Panc1 (cell line): ENCODE results near the gene FKBP1A. TPM values are rescaled to one million over a fixed set of nuclear protein-coding genes. Genes with fewer than 3 reads are reported as not detected.

Source experiments
- ATAC-seq: fragments of 200-7000 bp; cut with Tn5 transposase; 2 replicates; pipeline ENCODE4 v1.9.1; 2020; ENCODE audit warnings: mild to moderate bottlenecking, moderate library complexity
- BruUV-seq: library from RNA; stranded (reverse); fragments of 400-500 nt; replicated peaks from 2 replicates; lab custom pipeline; 2021; lab: Mats Ljungman, UMichigan
- CTCF ChIA-PET: fragments of 300-600 bp; sonication (Branson Sonifier 250); formaldehyde crosslinking; loops from one replicate; lab custom pipeline; 2022; ENCODE audit warnings: antibody characterized with exemption; lab: Charles Lee
- POLR2A ChIA-PET: fragments of 300-600 bp; sonication (Branson Sonifier 250); formaldehyde crosslinking; loops from one replicate; lab custom pipeline; 2022; ENCODE audit warnings: antibody characterized with exemption; lab: Charles Lee
- DNase-seq: peaks from one replicate; pipeline ENCODE4 v3.0.0-alpha.2; 2010; ENCODE audit warnings: low read depth, low spot score
- H3K27ac ChIP-seq: 2 replicates; pipeline ENCODE4 v1.5.1; 2011; ENCODE audit warnings: mild to moderate bottlenecking, low read length, inconsistent platforms
- H3K27me3 ChIP-seq: fragments of 200-500 bp; sonication (Bioruptor generic); 2 replicates; pipeline ENCODE4 v1.6.0; 2014; ENCODE audit warnings: low read length, inconsistent platforms; ENCODE audit not compliant: control insufficient read depth, insufficient read depth
- H3K36me3 ChIP-seq: fragments of 200-500 bp; sonication (Bioruptor generic); 2 replicates; pipeline ENCODE4 v1.5.1; 2014; ENCODE audit warnings: inconsistent platforms, mild to moderate bottlenecking, low read length, moderate library complexity; ENCODE audit not compliant: control insufficient read depth, insufficient read depth
- H3K4me1 ChIP-seq: 2 replicates; pipeline ENCODE4 v1.5.1; 2011; ENCODE audit warnings: inconsistent platforms, mild to moderate bottlenecking, low read length, moderate library complexity; ENCODE audit not compliant: control insufficient read depth, insufficient read depth
- H3K4me3 ChIP-seq, 2 experiments: 2 replicates each; pipeline ENCODE4 v1.5.1; 2011 to 2012; ENCODE audit warnings: low read depth in 2 of 2, low read length in 2 of 2, mild to moderate bottlenecking in 2 of 2, inconsistent platforms in 1 of 2, moderate library complexity in 1 of 2
- H3K9me3 ChIP-seq: fragments of 200-500 bp; sonication (Bioruptor generic); 2 replicates; pipeline ENCODE4 v1.5.1; 2014; ENCODE audit warnings: low read depth, mild to moderate bottlenecking, inconsistent platforms, low read length, moderate library complexity; ENCODE audit not compliant: control insufficient read depth, insufficient read depth
- CTCF ChIP-seq: fragments of 450-650 bp; IDR thresholded peaks from 2 replicates; pipeline ENCODE4 v1.5.1; 2017; ENCODE audit warnings: mild to moderate bottlenecking
- POLR2AphosphoS5 ChIP-seq: IDR thresholded peaks from 2 replicates; pipeline ENCODE4 v1.6.1; 2012; ENCODE audit warnings: mild to moderate bottlenecking, low read depth, low read length, moderate library complexity
- REST ChIP-seq, 2 experiments: IDR thresholded peaks; 2 replicates each; pipeline ENCODE4 v1.6.1; 2011 to 2012; ENCODE audit warnings: low read depth in 2 of 2, control low read depth in 1 of 2, low read length in 1 of 2, mild to moderate bottlenecking in 1 of 2, moderate library complexity in 1 of 2; ENCODE audit not compliant: insufficient read depth in 1 of 2
- SIN3A ChIP-seq: IDR thresholded peaks from 2 replicates; pipeline ENCODE4 v1.6.1; 2012; ENCODE audit warnings: low read depth, mild to moderate bottlenecking, low read length, moderate library complexity, borderline replicate concordance; ENCODE audit not compliant: insufficient read depth
- TCF7L2 ChIP-seq: IDR thresholded peaks from 2 replicates; pipeline ENCODE4 v1.6.1; 2011; ENCODE audit warnings: mild to moderate bottlenecking, low read depth, low read length, inconsistent platforms
- in situ Hi-C: cut with HindIII; loops from 2 replicates; pipeline ENCODE4 v1.10.0; 2016; ENCODE audit warnings: low sequenced_read_pairs, low pct_unique_long_range_greater_than_20kb
- intact Hi-C: fragments of 100-400 bp; cut with micrococcal nuclease; formaldehyde crosslinking; loops from one replicate; pipeline ENCODE4 v1.10.0; 2022; ENCODE audit not compliant: unreplicated experiment
- total RNA-seq: library from RNA; stranded (reverse); gene quantifications from one replicate; pipeline ENCODE4 v1.2.1, GENCODE V29; 2021; ENCODE audit not compliant: unreplicated experiment

FKBP1A gene
- total RNA-seq, 1 experiment from 2014 or later, result 695 TPM

GRCh38 chr20:1423625-1424106 lies 30.8 kb upstream of the FKBP1A start:
- TF ChIP-seq SIN3A (no peak), CTCF (0 out of 2 replicates have a peak, but pooled peaks have one; percentile 19)
- CTCF ChIA-PET, result no interaction called here
- DNase-seq (no peak), ATAC-seq (no peak; the same call in 1 of the 2 replicates)
- H3K27me3 ChIP-seq, result no peaks in the 10 kb centered on the region
- POLR2A ChIA-PET, result no interaction called here
- peaks cover 32% of the 10 kb centered on the region for H3K4me1 ChIP-seq
- intact Hi-C loops, result no loop called here
- H3K4me3 ChIP-seq, result no peak overlapping the region
- in situ Hi-C loops, result no loop called here
- BruUV-seq, result no TSS peak
- peaks cover 13% of the 10 kb centered on the region; the same call in 1 of the 2 replicates for H3K9me3 ChIP-seq
- H3K27ac ChIP-seq, result peak overlapping the region; percentile 78
- H3K36me3 ChIP-seq, result no peaks in the 10 kb centered on the region

- no TSS peak for BruUV-seq
Observed at GRCh38 chr20:1423206-1423605, 30.4 kb upstream of the FKBP1A start.

More at GRCh38 chr20:1423206-1423605, 30.4 kb upstream of the FKBP1A start:
- intact Hi-C loops (no loop called here), in situ Hi-C loops (no loop called here)
- Histone ChIP-seq H3K4me1 (peaks cover 31% of the 10 kb centered on the region), H3K27ac (peak overlapping the region; percentile 78), H3K36me3 (no peaks in the 10 kb centered on the region), H3K4me3 (no peak overlapping the region), H3K27me3 (no peaks in the 10 kb centered on the region), H3K9me3 (peaks cover 17% of the 10 kb centered on the region; the same call in 1 of the 2 replicates)
- ATAC-seq, result no peak
- POLR2A ChIA-PET, result no interaction called here
- TF ChIP-seq TCF7L2, result no peak
- TF ChIP-seq POLR2AphosphoS5, result no peak
- no peak for TF ChIP-seq SIN3A
- no peak for TF ChIP-seq REST (IDR thresholded peaks at IDR 0.05; ENCODE audit: insufficient read depth in 1 of 2, low read depth in 2 of 2, low read length in 1 of 2)
- no peak for TF ChIP-seq CTCF
- CTCF ChIA-PET, result no interaction called here
- DNase-seq, result no peak
